Fibroblast of skin of abdomen (primary cell): Measurements from ENCODE around the gene BCL2L11. TPM values are rescaled to one million over a fixed set of nuclear protein-coding genes. Genes with fewer than 3 reads are reported as not detected.
"Not testable (repeated sequence)": the region's sequence is repeated elsewhere in the genome, so short reads cannot be mapped to it uniquely, and the experiment has no call there.

ENCODE experiments used
- DNase-seq: peaks from one replicate; pipeline ENCODE4 v3.0.0-alpha.2; 2013
- polyA plus RNA-seq, 2 experiments: library from polyadenylated mRNA; unstranded; fragments of 120-200 nt; gene quantifications; one replicate each; pipeline ENCODE4 v1.2.1, GENCODE V29; 2013; ENCODE audit not compliant: insufficient read length in 2 of 2

BCL2L11 gene, protein sequence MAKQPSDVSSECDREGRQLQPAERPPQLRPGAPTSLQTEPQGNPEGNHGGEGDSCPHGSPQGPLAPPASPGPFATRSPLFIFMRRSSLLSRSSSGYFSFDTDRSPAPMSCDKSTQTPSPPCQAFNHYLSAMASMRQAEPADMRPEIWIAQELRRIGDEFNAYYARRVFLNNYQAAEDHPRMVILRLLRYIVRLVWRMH
- polyA plus RNA-seq (2013, experiment 1 of 2; ENCODE audit: insufficient read length), result 3.0 TPM
- 4.0 TPM for polyA plus RNA-seq (2013, experiment 2 of 2; ENCODE audit: insufficient read length)

DNA sequence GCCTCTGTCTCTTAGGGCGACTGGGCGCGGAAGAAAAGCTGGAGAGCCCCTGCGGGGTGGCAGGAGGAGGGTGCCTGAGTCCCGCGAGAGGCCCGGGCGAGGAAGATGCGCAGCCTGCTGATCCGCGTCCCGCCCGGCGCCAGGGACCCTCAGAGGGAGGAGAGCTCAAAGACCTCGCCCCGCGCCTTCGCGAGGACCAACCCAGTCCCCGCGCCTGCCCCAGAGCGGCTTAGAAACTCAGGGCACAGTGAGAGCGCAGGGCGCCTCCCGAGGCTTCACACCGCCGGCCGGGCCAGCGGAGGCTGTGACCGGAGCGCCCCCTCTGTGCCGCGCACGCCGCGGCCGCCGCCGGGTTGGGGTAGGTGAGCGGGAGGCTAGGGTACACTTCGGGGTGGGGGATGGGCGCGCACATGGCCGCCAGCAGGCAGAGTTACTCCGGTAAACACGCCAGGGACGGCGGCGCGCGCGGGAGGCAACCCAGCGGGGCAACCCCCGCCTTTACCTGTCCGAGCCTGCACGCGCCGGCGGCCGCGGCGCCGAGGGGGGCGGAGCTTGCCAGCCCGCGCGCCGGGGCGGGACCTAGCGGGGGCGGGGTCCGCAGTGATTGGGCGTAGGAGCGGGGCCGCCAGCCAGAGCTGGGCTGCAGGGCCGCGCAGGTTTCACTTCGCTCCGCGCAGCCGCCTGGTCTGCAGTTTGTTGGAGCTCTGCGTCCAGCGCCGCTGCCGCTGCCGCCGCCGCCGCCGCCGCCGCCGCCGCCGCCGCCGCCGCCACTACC is at the start of gene BCL2L11:
Gene BCL2L11 (plus strand): TSS at position 662 of the 775 bp plus-strand sequence. CDS start 2,832 bp downstream, outside the sequence.
- peak; percentile 90 for DNase-seq

DNA sequence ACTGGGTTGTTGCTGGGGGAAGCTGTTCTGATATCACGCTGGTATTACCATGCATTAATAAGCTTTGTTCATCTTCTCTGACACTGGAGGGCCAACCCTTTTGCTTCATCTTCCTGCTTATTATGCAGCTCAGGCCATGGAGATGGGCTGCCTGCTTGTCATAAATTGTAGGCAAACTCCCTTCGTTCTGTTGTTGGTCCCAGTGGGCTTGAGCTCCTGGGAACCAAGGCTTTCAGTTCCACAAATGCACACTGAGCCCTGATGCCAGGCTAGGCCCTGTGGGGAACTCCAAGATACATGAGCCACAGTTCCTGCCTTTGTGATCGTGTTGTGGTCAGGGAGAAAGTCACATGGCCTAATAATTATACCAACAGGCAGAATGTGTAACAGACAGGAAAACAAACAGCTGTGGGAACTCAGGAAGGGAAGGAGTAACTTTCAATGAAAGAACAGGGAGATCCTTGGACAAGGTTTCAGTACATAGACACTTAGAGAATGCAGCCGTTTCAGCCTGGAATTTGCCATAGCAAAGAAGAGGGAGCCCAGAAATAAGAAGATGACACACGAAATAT is 49.0 kb upstream of the BCL2L11 start:
- DNase-seq, result peak; percentile 42

DNA sequence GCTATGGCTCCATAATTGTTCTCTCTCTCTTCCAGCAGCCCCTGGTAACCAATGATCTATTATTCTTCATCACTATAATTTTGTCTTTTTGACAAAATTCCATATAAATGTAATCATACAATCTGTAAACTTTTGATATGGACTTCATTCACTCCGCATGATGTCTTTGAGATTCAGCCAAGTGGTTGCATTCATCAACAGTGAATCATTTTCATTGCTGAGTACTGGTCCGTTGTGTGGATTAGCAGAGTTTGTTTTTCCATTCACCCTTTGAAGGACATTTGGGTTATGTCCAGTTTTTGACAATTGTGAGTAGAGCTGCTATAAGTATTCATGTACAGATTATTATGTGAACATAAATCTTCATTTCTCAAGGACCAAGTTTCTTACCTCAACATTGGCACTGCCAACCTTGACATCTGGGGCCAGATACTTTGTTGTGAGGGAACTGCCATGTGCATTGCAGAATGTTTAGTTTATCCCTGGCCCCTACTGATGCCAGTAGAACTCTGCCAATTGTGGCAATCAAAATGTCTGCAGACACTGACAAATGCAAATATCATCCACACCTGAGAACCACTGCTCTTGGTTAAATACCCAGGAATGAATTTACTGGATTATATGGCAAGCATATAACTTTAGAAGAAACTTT is 48.4 kb upstream of the BCL2L11 start:
- DNase-seq, result peak; percentile 79

DNA sequence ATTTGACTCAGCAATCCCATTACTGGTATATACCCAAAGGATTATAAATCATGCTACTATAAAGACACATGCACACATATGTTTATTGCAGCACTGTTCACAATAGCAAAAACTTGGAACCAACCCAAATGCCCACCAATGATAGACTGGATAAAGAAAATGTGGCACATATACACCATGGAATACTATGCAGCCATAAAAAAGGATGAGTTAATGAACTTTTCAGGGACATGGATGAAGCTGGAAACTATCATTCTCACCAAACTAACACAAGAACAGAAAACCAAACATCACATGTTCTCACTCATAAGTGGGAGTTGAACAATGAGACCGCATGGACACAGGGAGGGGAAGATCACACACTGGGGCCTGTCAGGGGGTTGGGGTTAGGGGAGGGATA is 38.1 kb upstream of the BCL2L11 start:
- DNase-seq, result not testable (repeated sequence)

DNA sequence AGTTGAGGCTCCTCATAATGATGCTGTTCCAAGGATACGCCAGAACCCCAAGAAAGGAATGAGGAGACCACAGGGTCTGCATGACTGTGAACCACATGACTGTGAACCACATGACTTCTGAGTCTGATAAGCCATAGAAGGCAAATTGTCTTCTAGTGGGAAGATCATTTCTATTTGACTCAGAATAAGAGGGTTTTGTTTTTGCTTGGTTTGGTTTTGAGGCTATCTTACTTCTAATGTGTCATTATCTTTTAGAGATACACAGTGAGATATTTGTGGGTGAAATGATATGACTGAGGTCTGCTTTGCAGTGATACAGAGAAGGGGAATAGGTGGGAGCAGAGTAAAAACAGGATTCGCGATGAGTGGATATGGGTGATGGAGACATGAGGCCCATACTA is 28.9 kb upstream of the BCL2L11 start:
- no peak for DNase-seq

DNA sequence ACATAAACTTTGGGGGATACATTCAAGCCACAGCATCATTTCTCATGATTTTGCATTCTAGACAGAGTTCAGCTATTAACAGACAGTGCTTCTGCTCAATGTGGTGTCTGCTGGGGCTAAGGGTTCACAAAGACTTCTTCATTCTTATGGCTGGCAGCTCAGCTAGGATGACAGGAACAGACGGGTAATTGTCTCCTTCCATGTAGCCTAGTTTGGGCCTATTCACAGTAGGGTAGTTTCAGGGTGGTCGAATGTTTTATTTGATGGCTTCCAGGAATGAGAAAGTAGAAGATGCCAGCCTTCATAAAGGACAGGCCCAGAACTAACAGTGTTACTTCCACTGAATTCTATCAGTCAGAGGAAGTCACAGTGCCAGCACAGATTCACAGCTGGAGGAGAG is 26.0 kb upstream of the BCL2L11 start:
- no peak for DNase-seq

DNA sequence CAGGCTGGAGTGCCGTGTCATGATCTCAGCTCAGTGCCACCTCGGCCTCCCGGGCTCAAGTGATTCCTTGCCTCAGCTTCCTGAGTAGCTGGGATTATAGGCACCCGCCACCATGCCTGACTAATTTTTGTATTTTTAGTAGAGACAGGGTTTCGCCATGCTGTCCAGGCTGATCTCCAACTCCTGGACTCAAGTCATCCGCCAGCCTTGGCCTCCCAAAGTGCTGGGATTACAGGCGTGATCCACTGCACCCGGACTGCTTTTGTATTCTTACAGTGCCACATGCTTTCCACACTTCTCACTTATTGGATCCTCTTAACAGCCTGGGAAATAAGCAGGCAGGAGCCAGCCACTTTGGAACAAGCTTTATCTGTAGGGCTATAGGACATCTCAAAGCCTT is 25.3 kb upstream of the BCL2L11 start:
- DNase-seq, result no peak

DNA sequence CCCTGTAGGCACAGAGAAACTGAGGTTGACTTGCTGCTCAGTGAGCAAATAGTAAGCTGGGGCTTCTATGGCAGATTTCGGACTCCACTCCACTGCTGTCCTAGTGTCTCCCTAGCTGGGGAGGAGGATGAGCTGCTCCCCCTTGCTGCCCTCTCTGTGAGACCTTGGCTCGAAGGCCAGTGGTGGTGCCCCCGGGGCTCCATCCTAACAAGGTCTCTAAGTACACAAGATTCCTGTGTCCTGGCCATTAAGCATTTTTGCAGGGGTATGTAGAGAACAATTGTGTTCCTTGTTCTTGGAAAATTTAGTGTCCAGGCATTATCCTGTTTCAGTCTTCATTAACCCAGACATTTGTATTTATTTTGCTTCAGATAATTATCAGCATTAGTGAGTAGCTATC is 21.3 kb upstream of the BCL2L11 start:
- DNase-seq, result no peak

DNA sequence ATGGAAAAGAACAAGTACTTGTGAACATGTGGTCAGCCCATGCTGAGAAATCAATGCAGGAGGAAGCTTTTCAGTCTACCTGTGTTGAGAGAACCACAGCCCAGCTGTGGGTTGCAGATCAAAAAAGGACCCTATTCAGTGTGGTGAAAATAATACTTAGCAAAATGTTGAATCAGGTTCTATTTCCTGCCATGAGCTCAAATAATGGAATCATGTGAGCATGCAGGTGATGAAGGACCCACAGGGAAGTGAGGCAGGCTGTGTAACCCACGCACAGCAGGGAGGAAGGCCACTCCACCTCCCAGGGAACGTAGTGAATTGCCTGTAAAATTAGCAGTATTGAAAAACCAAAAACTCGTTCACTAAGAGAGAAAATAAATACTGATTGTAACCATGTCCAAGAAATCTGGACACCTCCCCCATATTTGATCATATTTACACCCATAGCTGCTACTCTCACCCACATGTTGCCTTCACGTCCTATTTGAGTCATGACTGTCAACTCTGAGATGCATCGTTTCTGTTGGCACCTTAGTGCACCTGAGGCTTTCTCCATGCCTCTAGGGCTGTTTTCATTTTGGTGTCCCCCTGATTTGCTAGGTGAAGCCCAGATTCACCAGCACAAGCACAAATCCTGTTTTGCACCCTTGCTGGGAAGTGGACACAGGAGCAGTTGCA is 20.5 kb upstream of the BCL2L11 start:
- no peak for DNase-seq

DNA sequence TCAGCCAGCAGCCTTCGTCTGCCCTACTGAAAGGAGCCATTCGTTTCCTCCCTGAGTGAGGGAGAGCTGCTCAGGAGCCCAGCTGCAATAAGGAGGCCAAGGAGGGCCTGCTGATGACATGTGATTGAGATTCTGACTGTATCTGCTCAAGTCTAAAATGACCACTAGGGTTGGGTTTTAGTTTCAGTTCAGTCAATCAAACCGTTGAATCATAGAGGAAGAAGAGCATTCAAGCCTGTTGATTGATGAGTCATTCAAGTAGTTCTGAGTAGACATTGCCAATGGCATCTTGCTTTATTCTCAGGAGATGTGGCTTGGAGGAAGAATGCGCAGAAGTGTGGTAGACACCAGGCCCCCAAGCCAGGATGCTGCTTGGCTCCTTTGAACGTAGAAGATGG is 19.9 kb upstream of the BCL2L11 start:
- no peak for DNase-seq

DNA sequence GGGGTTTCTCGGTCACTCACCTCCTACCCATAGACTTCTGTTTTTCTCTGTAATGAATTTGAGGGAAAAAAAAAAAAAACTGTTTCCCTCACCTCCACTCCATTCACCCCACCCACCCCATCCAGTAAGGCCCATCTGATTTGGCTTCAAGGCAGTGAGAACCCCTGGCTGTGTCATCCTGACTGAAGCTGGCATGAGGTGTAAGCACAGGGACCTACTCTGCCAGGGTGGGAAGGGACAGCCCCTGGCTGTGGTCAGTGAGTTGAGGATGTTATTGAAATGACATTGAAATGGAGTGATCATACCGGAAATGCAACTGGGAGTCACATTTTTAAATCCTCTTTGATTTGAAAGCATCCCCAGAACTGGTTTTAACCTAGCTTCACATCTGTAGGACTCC is 19.1 kb upstream of the BCL2L11 start:
- DNase-seq, result no peak

DNA sequence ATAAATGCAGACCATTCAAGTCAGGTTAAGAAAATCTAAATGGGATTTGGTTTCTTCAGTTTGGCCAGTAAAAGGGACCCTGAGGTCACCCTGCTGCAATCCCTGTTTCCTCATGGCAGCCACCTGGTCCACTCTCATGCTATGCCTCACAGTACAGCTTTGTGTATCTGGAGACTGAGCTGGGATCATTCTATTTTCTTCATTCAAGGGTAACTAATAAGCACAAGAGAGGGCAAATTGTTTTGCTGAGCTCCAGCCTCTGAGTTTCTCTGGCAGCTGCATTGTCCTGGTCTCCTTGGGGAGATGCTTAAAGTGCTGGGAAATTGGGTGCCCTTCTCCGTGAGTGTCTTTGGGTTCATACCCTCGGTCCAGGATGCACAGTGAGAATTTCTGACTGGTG is 18.5 kb upstream of the BCL2L11 start:
- no peak for DNase-seq

DNA sequence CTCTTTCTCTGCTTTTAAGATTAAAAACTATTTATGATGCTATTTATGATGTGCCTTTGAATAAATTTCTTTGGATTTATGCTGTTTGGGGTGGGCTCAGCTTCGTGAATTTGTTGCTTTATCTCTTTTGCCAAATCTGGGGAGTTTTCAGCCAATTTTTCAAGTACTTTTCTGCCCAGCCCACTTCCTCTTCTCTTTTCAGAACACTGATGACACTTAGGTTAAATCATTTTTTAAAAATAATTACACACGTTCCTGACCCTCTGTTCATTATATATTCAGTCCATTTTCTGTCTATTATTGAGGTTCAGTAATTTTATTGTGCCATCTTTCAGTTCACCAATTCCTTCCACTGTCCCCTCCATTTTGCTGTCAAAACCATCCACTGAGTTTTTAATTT is 14.8 kb upstream of the BCL2L11 start:
- no peak for DNase-seq

DNA sequence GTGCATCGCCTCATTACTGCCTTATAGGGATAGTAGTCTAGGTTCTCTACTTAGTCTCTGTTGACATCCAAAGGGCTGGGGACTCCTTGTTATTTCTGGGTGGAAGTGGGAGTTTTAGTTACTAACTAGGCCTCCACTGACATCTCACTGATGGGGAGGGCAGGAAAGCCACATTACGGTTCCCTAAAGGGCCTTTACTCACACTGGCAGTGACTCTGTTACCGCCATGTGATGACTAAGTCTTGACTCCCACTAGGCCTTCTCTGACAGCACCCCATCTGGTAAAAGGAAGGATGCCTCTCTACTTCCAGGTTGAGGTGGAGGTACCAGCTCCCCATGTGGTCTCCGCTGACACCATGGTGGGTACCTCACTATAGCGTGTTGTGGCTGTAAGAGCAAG is 14.0 kb upstream of the BCL2L11 start:
- DNase-seq, result no peak

DNA sequence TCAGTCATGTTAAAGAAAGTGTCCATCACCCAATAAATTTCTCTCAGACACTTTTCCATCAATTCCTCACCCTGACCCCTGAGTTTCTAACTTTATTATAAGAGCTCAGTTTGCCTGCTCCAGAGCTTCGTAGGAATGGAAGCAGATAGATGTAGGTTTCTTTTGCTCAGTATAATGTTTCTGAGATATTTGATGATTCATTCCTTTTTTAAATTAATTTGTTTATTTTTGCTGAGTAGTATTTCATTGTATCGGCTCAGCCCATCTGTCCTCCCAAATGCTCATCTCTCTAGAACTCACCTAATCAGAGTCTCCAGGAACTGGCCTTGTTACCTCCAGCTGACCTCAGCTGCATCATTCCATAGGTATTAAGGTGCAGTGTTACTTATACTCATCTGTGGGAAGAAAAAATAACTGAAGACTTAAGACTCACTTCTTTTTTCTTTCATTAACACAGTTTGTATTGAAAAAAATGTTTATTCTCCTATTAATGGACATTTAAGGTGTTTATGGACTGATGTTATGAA is 11.9 kb upstream of the BCL2L11 start:
- no peak for DNase-seq

DNA sequence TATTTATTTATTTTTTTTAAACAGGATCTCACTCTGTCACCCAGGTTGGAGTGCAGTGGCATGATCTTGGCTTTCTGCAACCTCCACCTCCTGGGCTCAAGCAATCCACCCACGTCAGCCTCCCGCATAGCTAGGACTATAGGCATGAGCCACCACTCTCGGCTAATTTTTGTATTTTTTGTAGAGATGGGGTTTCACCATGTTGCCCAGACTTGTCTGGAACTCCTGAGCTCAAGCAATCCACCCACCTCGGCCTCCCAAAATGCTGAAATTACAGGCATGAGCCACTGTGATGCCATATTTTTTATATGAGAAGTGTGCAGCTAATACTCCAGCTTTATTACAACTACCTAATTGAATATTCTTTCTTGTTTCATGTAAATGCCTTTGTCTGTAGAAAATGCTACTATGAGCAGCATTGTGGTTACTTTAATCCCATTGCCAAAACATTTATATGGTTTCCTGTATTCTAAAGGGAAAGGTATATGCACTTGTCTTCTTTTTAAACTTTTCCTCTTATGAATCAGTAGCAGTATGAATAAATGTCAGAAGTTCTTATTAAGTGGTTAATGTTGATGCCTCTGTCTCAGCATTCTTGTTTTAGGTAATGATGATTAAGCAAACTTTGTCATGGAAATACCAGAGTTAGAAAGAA is 9.5 kb upstream of the BCL2L11 start:
- DNase-seq, result no peak

DNA sequence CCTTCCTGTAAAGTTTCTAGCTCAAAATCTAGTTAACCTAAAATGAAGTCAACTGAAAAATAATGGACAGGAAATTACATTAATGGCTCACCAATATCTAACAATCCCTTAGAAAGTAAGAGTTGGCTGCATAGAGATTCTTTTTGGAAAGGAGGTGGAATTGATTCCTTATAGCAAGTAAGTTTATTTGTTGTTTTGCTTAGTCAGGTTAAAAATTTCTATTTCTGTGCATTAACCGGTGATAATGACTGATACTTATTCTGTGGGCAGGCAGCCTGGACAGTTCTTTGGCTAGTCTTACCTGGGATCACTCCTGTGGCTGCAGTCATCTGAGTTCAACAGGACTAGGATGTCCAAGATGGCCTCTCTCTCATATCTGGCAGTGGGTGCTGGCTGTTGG is 6.9 kb upstream of the BCL2L11 start:
- no peak for DNase-seq

DNA sequence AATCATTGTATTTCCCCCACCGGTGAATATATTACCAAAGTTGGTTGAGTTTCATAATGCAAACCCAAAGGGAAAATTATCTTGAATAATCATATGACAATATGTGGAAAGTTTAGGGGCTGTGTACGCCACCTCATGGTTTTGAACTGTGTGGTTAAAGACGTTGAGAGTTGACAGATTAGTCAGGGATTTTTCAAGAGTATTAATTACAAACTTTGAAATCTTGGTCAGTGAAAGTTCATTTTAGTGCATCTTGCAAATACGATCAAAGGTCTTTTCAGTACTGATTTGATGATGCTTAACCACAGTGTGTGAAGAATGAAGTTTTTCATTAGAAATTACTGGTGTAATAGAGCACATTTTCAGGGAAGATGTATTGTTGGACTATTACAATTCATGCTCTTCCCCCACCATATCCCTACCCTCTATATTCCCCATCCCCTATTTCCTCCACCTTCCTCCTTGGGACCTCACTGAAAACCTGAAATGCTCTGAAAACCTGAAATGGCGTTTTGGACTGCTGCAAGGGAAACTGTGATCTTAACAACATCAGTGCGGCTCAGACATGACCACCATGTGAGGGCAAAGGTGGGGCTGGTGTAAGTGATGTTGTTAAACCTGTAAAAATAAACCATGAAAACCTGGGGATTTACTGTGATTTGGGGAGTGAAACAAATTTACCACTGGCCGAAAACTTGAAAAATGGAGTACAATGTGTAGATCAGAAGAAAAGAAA is 4.5 kb upstream of the BCL2L11 start:
- DNase-seq, result no peak

DNA sequence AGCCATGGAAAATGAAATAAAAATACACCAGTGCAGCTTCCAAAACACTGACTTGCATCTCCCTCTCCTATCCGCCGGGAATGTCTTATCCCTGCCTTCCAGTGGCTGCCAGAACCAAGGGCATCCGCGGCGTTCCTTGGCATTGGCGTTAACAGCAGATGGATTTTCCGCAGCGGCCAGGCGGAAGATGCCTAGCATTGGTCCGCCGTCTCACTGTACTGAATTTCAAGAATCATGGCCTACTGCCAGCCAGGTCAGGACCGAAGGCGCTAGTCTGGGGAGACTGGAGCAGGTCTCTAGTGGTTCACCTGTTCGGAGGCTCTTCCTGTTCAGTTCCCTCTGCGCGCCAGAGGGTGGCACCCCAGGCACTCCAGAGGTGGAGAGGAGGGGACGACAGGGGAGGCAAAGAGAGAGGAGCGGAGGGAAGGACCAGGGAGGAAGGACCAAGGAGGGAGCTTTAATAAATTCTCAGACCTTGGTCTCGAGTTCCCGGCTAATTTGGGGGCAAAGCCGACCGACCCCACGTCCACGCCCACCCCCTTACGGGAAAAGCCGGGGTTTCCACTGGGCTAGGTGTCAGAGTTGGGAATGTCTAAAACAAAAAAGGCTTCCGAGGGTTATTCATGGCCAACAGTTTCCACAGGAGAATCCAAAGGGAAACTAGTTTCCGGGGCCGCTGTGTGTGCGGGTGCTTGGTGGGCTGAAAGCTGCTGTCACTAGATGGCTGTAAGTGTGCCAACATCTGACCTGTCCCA is 3.7 kb upstream of the BCL2L11 start:
- peak; percentile 71 for DNase-seq
